ENCODE results near the gene PIK3IP1. TPM values are rescaled to one million over a fixed set of nuclear protein-coding genes. Genes with fewer than 3 reads are reported as not detected.

Gene PIK3IP1
- total RNA-seq, 4 donors from 2014 or later, result 32.8 to 61.2 (median 47.1) TPM

- no peak for DNase-seq (ENCODE audit: low spot score)
- ATAC-seq (ENCODE audit: low FRiP score), result no peak
- TF ChIP-seq CTCF (IDR thresholded peaks at IDR 0.05), result no peak
Observed at GRCh38 chr22:31334329-31334728, 42.0 kb upstream of the PIK3IP1 start.

DNA sequence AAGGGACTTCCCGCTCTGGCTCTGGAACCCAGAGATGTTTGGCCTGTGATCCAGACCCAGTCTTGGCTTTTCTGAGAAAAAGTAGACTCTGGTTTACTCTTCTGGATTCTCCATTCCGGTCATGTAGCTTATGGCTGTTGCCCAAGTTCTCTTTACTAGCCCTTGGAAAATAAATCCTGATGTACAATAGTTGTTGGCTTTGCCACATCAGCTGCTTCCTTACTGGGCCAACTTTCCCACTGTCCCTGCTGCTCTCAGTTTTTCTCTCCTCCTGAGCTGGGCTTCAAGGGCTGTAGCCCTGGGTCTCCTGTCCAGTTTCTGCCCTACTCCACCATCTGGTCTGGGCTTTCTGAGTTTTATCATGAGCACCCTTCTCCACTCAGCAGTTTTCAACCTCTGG lies 41.4 kb upstream of the PIK3IP1 start:
- ATAC-seq (ENCODE audit: low FRiP score) (no peak), DNase-seq (ENCODE audit: low spot score) (no peak)

GRCh38 chr22:31332886-31333285 lies 40.6 kb upstream of the PIK3IP1 start:
- DNase-seq (ENCODE audit: low spot score), result no peak
- ATAC-seq (ENCODE audit: low FRiP score), result no peak
- TF ChIP-seq CTCF (IDR thresholded peaks at IDR 0.05), result no peak

More for the DNA sequence above, 41.4 kb upstream of the PIK3IP1 start:
- TF ChIP-seq CTCF (IDR thresholded peaks at IDR 0.05), result no peak

GRCh38 chr22:31332010-31332409 lies 39.7 kb upstream of the PIK3IP1 start:
- ATAC-seq (ENCODE audit: low FRiP score) (no peak), DNase-seq (ENCODE audit: low spot score) (no peak)
- TF ChIP-seq CTCF (IDR thresholded peaks at IDR 0.05), result no peak

- ATAC-seq (ENCODE audit: low FRiP score) (peak; percentile 50), DNase-seq (ENCODE audit: low spot score) (no peak)
- no peak for TF ChIP-seq CTCF (IDR thresholded peaks at IDR 0.05)
Observed at GRCh38 chr22:31329453-31330215, 37.3 kb upstream of the PIK3IP1 start.

DNA sequence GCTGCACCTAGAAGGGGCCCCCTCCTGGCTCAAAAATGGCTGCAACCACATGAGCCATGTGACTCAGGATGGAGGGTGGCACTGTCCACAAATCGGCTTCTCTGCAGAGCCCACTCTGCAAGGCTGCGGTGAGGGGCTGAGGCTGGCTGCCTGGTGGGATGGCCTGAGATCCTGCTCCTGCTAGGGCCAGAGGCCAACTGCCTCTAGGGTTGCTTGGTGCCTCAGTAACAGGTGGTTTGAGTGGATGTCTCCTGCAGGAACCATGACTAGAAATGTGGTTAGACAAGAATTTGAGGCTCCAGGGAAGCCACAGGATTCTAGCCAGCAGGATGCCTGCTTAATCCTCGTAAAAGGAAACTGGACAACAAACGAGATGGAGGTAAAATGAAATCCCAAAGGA lies 36.7 kb upstream of the PIK3IP1 start:
- no peak for DNase-seq (ENCODE audit: low spot score)
- ATAC-seq (ENCODE audit: low FRiP score), result no peak
- no peak for TF ChIP-seq CTCF (IDR thresholded peaks at IDR 0.05)

- ATAC-seq (ENCODE audit: low FRiP score) (no peak), DNase-seq (ENCODE audit: low spot score) (no peak)
- TF ChIP-seq CTCF (IDR thresholded peaks at IDR 0.05), result no peak
Observed at GRCh38 chr22:31328544-31328960, 36.3 kb upstream of the PIK3IP1 start.
